HEK293 (cell line): ENCODE results near the gene PYCR2.

Experiments
- CTCF ChIA-PET: fragments of 350-600 bp; formaldehyde crosslinking; extraction: SDS; loops from one replicate; lab custom pipeline; 2021; ENCODE audit warnings: antibody characterized with exemption; lab: Yijun Ruan, JAX
- POLR2A ChIA-PET: fragments of 300-600 bp; formaldehyde crosslinking; extraction: SDS; loops from one replicate; lab custom pipeline; 2020; ENCODE audit warnings: antibody characterized with exemption, inconsistent platforms; lab: Yijun Ruan, JAX
- H3K27ac ChIP-seq: fragments of 200-500 bp; sonication (Bioruptor generic); 2 replicates; pipeline ENCODE4 v1.5.1; 2014; ENCODE audit warnings: low read depth, low read length, control low read depth, inconsistent platforms; ENCODE audit errors: extremely low read depth
- H3K36me3 ChIP-seq, 2 experiments: fragments of 200-500 bp in 1 of 2; sonication (Bioruptor generic) in 1 of 2; 1 replicate in 1 of 2; 2 replicates in 1 of 2; pipeline ENCODE4 v1.5.1; 2014 to 2017; ENCODE audit warnings: inconsistent platforms in 2 of 2, low read length in 2 of 2; ENCODE audit not compliant: control insufficient read depth in 2 of 2, insufficient read depth in 1 of 2
- H3K4me1 ChIP-seq: fragments of 200-500 bp; sonication (Bioruptor generic); 2 replicates; pipeline ENCODE4 v1.5.1; 2014; ENCODE audit warnings: mild to moderate bottlenecking, low read length, inconsistent platforms; ENCODE audit not compliant: control insufficient read depth, insufficient read depth
- H3K4me3 ChIP-seq: 2 replicates; pipeline ENCODE4 v1.5.1; 2011; ENCODE audit warnings: low read depth, mild to moderate bottlenecking, control low read depth, low read length, moderate library complexity
- H3K9me3 ChIP-seq: fragments of 200-500 bp; sonication (Bioruptor generic); 2 replicates; pipeline ENCODE4 v1.5.1; 2014; ENCODE audit warnings: low read depth, low read length, inconsistent platforms; ENCODE audit not compliant: control insufficient read depth, insufficient read depth
- GLI2 ChIP-seq: fragments of 450-650 bp; formaldehyde crosslinking; IDR thresholded peaks from 2 replicates; pipeline ENCODE4; 2017; ENCODE audit warnings: missing biosample characterization, missing genetic modification characterization, low read depth, borderline replicate concordance
- GLIS1 ChIP-seq: fragments of 450-650 bp; formaldehyde crosslinking; IDR thresholded peaks from 2 replicates; pipeline ENCODE4 v1.5.1; 2016; ENCODE audit warnings: missing biosample characterization, missing genetic modification characterization
- IKZF3 ChIP-seq: fragments of 450-650 bp; IDR thresholded peaks from 2 replicates; pipeline ENCODE4 v1.5.0; 2018; ENCODE audit warnings: missing biosample characterization, mild to moderate bottlenecking, missing genetic modification characterization, moderate library complexity
- REST ChIP-seq: fragments of 450-650 bp; formaldehyde crosslinking; IDR thresholded peaks from 2 replicates; pipeline ENCODE4 v1.5.1; 2016; ENCODE audit warnings: missing biosample characterization, missing genetic modification characterization
- ZBTB21 ChIP-seq: fragments of 450-650 bp; formaldehyde crosslinking; IDR thresholded peaks from 2 replicates; pipeline ENCODE4 v1.5.1; 2017; ENCODE audit warnings: missing biosample characterization, missing genetic modification characterization
- ZFP3 ChIP-seq: fragments of 450-650 bp; formaldehyde crosslinking; IDR thresholded peaks from 2 replicates; pipeline ENCODE4 v1.5.1; 2016; ENCODE audit warnings: low read depth, missing biosample characterization, missing genetic modification characterization
- ZNF121 ChIP-seq: fragments of 450-650 bp; formaldehyde crosslinking; IDR thresholded peaks from 2 replicates; pipeline ENCODE4 v1.5.1; 2016; ENCODE audit warnings: missing biosample characterization, missing genetic modification characterization
- ZNF138 ChIP-seq: fragments of 450-650 bp; formaldehyde crosslinking; IDR thresholded peaks from 2 replicates; pipeline ENCODE4 v1.5.1; 2016; ENCODE audit warnings: missing biosample characterization, missing genetic modification characterization, borderline replicate concordance
- ZNF157 ChIP-seq: fragments of 450-650 bp; formaldehyde crosslinking; IDR thresholded peaks from 2 replicates; pipeline ENCODE4 v1.5.1; 2016; ENCODE audit warnings: missing biosample characterization, missing genetic modification characterization
- ZNF211 ChIP-seq: fragments of 450-650 bp; formaldehyde crosslinking; IDR thresholded peaks from 2 replicates; pipeline ENCODE4 v1.5.1; 2016; ENCODE audit warnings: low read depth, missing biosample characterization, missing genetic modification characterization
- ZNF214 ChIP-seq: fragments of 450-650 bp; formaldehyde crosslinking; IDR thresholded peaks from 2 replicates; pipeline ENCODE4 v1.5.1; 2017; ENCODE audit warnings: missing biosample characterization, mild to moderate bottlenecking, missing genetic modification characterization, borderline replicate concordance
- ZNF223 ChIP-seq: fragments of 450-650 bp; formaldehyde crosslinking; IDR thresholded peaks from 2 replicates; pipeline ENCODE4 v1.5.1; 2016; ENCODE audit warnings: missing biosample characterization, missing genetic modification characterization
- ZNF37A ChIP-seq: fragments of 450-650 bp; IDR thresholded peaks from 2 replicates; pipeline ENCODE4 v1.5.1; 2018; ENCODE audit warnings: missing biosample characterization, missing genetic modification characterization
- ZNF423 ChIP-seq: fragments of 450-650 bp; formaldehyde crosslinking; IDR thresholded peaks from 2 replicates; pipeline ENCODE4 v1.5.1; 2016; ENCODE audit warnings: missing biosample characterization, missing genetic modification characterization
- ZNF473 ChIP-seq: fragments of 450-650 bp; formaldehyde crosslinking; IDR thresholded peaks from 2 replicates; pipeline ENCODE4 v1.5.1; 2017; ENCODE audit warnings: missing biosample characterization, missing genetic modification characterization
- ZNF501 ChIP-seq: fragments of 450-650 bp; formaldehyde crosslinking; IDR thresholded peaks from 2 replicates; pipeline ENCODE4 v1.5.1; 2016; ENCODE audit warnings: missing biosample characterization, missing genetic modification characterization
- ZNF555 ChIP-seq: fragments of 450-650 bp; formaldehyde crosslinking; conservative IDR thresholded peaks from 2 replicates; pipeline ENCODE4 v1.5.1; 2017; ENCODE audit warnings: missing biosample characterization, mild to moderate bottlenecking, missing genetic modification characterization, inconsistent platforms
- ZNF571 ChIP-seq: fragments of 450-650 bp; formaldehyde crosslinking; IDR thresholded peaks from 2 replicates; pipeline ENCODE4 v1.5.0; 2017; ENCODE audit warnings: missing biosample characterization, missing genetic modification characterization
- ZNF600 ChIP-seq: fragments of 450-650 bp; formaldehyde crosslinking; IDR thresholded peaks from 2 replicates; pipeline ENCODE4 v1.5.1; 2016; ENCODE audit warnings: missing biosample characterization, missing genetic modification characterization
- ZNF626 ChIP-seq: fragments of 450-650 bp; sonication (Bioruptor Pico); formaldehyde crosslinking; IDR thresholded peaks from 2 replicates; pipeline ENCODE4 v1.5.1; 2018; ENCODE audit warnings: missing biosample characterization, missing genetic modification characterization, inconsistent platforms
- ZNF664 ChIP-seq: fragments of 450-650 bp; formaldehyde crosslinking; IDR thresholded peaks from 2 replicates; pipeline ENCODE4 v1.5.1; 2016; ENCODE audit warnings: missing biosample characterization, missing genetic modification characterization
- TF ChIP-seq, protein P1 (sequence below): fragments of 450-650 bp; formaldehyde crosslinking; IDR thresholded peaks from 2 replicates; pipeline ENCODE4 v1.5.1; 2016; ENCODE audit warnings: missing biosample characterization, missing genetic modification characterization, borderline replicate concordance
- TF ChIP-seq, protein P2 (sequence below): fragments of 450-650 bp; IDR thresholded peaks from 2 replicates; pipeline ENCODE4 v1.5.1; 2018; ENCODE audit warnings: missing biosample characterization, missing genetic modification characterization
- TF ChIP-seq, protein P3 (sequence below): fragments of 450-650 bp; formaldehyde crosslinking; IDR thresholded peaks from 2 replicates; pipeline ENCODE4 v1.5.1; 2016; ENCODE audit warnings: missing biosample characterization, missing genetic modification characterization

Gene PYCR2

DNA sequence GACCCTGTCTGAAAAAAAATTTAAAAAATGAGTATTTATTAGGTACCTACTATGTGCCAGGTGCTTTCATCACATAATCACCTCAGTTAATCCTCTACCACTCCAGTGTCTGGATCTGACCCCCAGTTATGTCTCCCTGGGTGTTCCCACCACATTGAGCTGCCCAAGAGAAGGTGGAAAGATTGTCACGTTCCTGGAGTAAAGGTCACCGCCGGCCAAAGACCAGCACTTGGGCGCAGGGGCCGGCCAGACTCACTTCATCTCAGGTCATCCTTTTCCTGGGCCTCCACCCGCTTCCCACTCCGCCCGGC lies 714 bp downstream of the PYCR2 start:
- Histone ChIP-seq H3K4me3 (peak overlapping the region; percentile 80), H3K27ac (peak overlapping the region; percentile 88), H3K36me3 (peaks cover 23 to 45% of the 10 kb centered on the region in 2 experiments), H3K4me1 (peaks cover 11% of the 10 kb centered on the region; the same call in 1 of the 2 replicates), H3K9me3 (no peaks in the 10 kb centered on the region)
- TF ChIP-seq ZNF423 (tag by site-specific recombination), result no peak
- no peak for TF ChIP-seq REST (tag by site-specific recombination)
- TF ChIP-seq, protein P1, sequence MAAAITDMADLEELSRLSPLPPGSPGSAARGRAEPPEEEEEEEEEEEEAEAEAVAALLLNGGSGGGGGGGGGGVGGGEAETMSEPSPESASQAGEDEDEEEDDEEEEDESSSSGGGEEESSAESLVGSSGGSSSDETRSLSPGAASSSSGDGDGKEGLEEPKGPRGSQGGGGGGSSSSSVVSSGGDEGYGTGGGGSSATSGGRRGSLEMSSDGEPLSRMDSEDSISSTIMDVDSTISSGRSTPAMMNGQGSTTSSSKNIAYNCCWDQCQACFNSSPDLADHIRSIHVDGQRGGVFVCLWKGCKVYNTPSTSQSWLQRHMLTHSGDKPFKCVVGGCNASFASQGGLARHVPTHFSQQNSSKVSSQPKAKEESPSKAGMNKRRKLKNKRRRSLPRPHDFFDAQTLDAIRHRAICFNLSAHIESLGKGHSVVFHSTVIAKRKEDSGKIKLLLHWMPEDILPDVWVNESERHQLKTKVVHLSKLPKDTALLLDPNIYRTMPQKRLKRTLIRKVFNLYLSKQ, result 0 out of 2 replicates have a peak, but pooled peaks have one; percentile 0
- no peak for TF ChIP-seq ZNF501
- no peak for TF ChIP-seq ZNF214 (tag by site-specific recombination)
- TF ChIP-seq ZNF211 (tag by site-specific recombination), result no peak
- TF ChIP-seq ZFP3 (tag by site-specific recombination), result no peak
- TF ChIP-seq ZNF121 (tag by site-specific recombination), result no peak
- TF ChIP-seq, protein P2, sequence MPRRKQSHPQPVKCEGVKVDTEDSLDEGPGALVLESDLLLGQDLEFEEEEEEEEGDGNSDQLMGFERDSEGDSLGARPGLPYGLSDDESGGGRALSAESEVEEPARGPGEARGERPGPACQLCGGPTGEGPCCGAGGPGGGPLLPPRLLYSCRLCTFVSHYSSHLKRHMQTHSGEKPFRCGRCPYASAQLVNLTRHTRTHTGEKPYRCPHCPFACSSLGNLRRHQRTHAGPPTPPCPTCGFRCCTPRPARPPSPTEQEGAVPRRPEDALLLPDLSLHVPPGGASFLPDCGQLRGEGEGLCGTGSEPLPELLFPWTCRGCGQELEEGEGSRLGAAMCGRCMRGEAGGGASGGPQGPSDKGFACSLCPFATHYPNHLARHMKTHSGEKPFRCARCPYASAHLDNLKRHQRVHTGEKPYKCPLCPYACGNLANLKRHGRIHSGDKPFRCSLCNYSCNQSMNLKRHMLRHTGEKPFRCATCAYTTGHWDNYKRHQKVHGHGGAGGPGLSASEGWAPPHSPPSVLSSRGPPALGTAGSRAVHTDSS (tag by site-specific recombination), result 0 out of 2 replicates have a peak, but pooled peaks have one; percentile 14
- 0 out of 2 replicates have a peak, but pooled peaks have one; percentile 12 for TF ChIP-seq ZNF138 (tag by site-specific recombination)
- TF ChIP-seq ZNF600, result no peak
- no peak for TF ChIP-seq ZNF37A (tag by site-specific recombination)
- CTCF ChIA-PET, result interaction anchor here (0.7 to 1.5 kb wide), 7 partner anchors 11 to 483 kb away, joined by 3 to 7 read pairs (median 6); no protein-coding TSS in a partner anchor
- POLR2A ChIA-PET, result interaction anchor here (1.0 to 3.1 kb wide), 18 partner anchors 11 to 567 kb away, joined by 3 to 32 read pairs (median 5); partner anchors contain the start of genes H3-3A, LBR, LEFTY2 and LIN9

DNA sequence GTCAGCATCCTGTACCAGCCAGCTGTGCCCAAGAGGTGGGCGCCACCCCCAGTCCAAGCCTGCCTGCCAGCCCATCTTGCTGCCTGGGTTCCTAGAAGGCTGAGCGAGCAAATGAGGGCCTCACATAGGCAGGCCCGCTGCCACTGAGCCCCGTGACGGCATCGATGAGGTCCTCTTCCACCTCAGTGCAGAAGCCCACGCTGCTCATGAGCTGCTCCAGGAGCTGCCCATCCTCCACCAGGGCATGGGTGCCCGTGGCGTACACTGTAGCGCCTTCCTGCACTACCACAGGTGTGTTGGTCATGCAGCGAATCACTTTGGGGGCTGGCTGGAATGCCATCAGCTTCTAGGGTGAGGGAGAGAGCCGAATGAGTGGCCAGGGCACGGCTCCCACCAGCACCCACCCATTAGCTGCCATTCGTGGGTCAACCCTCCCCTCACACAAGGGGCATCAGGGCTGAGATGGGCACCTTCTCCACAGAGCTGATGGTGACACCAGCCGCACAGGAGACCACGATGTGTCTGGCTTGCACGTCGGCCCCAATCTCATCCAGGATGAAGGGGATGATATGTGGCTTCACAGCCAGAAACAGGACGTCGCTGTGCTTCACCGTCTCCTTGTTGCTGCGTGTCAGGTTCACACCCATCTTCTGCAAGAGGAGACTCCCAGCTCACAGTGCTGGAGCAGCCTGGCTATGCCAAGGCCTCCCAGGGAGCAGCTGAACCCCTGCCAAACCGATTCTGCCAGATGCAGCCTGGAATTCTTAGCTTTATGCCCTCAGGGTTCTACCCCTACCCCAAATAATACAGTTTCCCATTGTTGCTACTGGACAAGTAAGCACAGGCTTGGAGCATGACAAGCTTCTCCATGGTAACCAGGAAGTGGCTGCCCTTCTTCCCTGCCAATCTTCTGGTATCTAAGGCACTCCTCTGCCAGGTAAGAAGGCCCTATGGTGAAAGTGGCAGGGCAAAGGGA lies 2.0 kb downstream of the PYCR2 start:
- POLR2A ChIA-PET, result interaction anchor here (0.8 to 2.1 kb wide), 4 partner anchors 19 to 77 kb away, joined by 3 to 13 read pairs (median 6); partner anchors contain the start of genes LEFTY2, SDE2 and TMEM63A
- H3K36me3 ChIP-seq, result peaks cover 30 to 58% of the 10 kb centered on the region in 2 experiments
- TF ChIP-seq ZNF223 (tag by site-specific recombination) (no peak), IKZF3 (tag by site-specific recombination) (no peak), ZNF626 (no peak), GLIS1 (tag by site-specific recombination) (peak; percentile 44), ZNF473 (tag by site-specific recombination) (no peak), ZNF664 (no peak), GLI2 (tag by site-specific recombination) (no peak), ZNF555 (tag by site-specific recombination) (no peak), ZNF157 (tag by site-specific recombination) (no peak), ZNF571 (no peak), ZBTB21 (tag by site-specific recombination) (no peak)
- TF ChIP-seq, protein P3, sequence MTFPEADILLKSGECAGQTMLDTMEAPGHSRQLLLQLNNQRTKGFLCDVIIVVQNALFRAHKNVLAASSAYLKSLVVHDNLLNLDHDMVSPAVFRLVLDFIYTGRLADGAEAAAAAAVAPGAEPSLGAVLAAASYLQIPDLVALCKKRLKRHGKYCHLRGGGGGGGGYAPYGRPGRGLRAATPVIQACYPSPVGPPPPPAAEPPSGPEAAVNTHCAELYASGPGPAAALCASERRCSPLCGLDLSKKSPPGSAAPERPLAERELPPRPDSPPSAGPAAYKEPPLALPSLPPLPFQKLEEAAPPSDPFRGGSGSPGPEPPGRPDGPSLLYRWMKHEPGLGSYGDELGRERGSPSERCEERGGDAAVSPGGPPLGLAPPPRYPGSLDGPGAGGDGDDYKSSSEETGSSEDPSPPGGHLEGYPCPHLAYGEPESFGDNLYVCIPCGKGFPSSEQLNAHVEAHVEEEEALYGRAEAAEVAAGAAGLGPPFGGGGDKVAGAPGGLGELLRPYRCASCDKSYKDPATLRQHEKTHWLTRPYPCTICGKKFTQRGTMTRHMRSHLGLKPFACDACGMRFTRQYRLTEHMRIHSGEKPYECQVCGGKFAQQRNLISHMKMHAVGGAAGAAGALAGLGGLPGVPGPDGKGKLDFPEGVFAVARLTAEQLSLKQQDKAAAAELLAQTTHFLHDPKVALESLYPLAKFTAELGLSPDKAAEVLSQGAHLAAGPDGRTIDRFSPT (tag by site-specific recombination), result peak; percentile 61; the same call in 1 of the 2 replicates

More for the DNA sequence above, 2.0 kb downstream of the PYCR2 start:
- no peak overlapping the region for H3K27ac ChIP-seq
- CTCF ChIA-PET, result interaction anchor here (0.6 to 1.8 kb wide), 5 partner anchors 8 to 447 kb away, joined by 3 to 8 read pairs (median 4); no protein-coding TSS in a partner anchor
- no peaks in the 10 kb centered on the region for H3K9me3 ChIP-seq
- H3K4me1 ChIP-seq, result peaks cover 11% of the 10 kb centered on the region; the same call in 1 of the 2 replicates
- no peak overlapping the region for H3K4me3 ChIP-seq
